Osteoblast (primary cell): ENCODE measurements around the gene CDS1. TPM values are rescaled to one million over a fixed set of nuclear protein-coding genes. Genes with fewer than 3 reads are reported as not detected.

Experiments used
- DNase-seq: peaks from one replicate; pipeline ENCODE4 v3.0.0; 2011; ENCODE audit warnings: low spot score, mixed read lengths; ENCODE audit not compliant: insufficient read length; ENCODE audit errors: missing footprints
- H2AFZ ChIP-seq: 2 replicates; pipeline ENCODE4 v1.6.0; 2011; ENCODE audit warnings: mild to moderate bottlenecking, low read length
- H3K27ac ChIP-seq: 2 replicates; pipeline ENCODE4 v1.5.1; 2011; ENCODE audit warnings: mild to moderate bottlenecking, low read depth, low read length, moderate library complexity
- H3K27me3 ChIP-seq: 2 replicates; pipeline ENCODE4 v1.6.0; 2012; ENCODE audit warnings: mild to moderate bottlenecking, control low read depth, inconsistent platforms, low read length, moderate library complexity; ENCODE audit not compliant: insufficient read depth
- H3K36me3 ChIP-seq: 2 replicates; pipeline ENCODE4 v1.5.1; 2011; ENCODE audit warnings: mild to moderate bottlenecking, low read length, control low read depth, moderate library complexity; ENCODE audit not compliant: insufficient read depth
- H3K4me1 ChIP-seq: 2 replicates; pipeline ENCODE4 v1.5.1; 2011; ENCODE audit warnings: mild to moderate bottlenecking, low read length, control low read depth, moderate library complexity; ENCODE audit not compliant: insufficient read depth
- H3K4me2 ChIP-seq: 2 replicates; pipeline ENCODE4 v1.6.0; 2011; ENCODE audit warnings: mild to moderate bottlenecking, low read length; ENCODE audit not compliant: insufficient read depth
- H3K4me3 ChIP-seq: fragments of 200-600 bp; sonication (generic); 3 replicates; pipeline ENCODE4 v1.5.1; 2012; ENCODE audit warnings: mild to moderate bottlenecking, low read length, inconsistent platforms; ENCODE audit not compliant: insufficient read depth
- H3K79me2 ChIP-seq: 2 replicates; pipeline ENCODE4 v1.6.0; 2012; ENCODE audit warnings: mild to moderate bottlenecking, low read length, control low read depth, inconsistent platforms; ENCODE audit not compliant: insufficient read depth
- H3K9me3 ChIP-seq: 2 replicates; pipeline ENCODE4 v1.5.1; 2011; ENCODE audit warnings: low read depth, low read length, control low read depth
- H4K20me1 ChIP-seq: 2 replicates; pipeline ENCODE4 v1.6.0; 2012; ENCODE audit warnings: mild to moderate bottlenecking, low read length, control low read depth; ENCODE audit not compliant: insufficient read depth
- total RNA-seq: library from RNA; depleted of rRNA; stranded (reverse); fragments of >200 nt; gene quantifications from 2 replicates; pipeline ENCODE4 v1.2.3, GENCODE V29; 2012
- TF ChIP-seq, protein P1 (sequence below): IDR thresholded peaks from 2 replicates; pipeline ENCODE4 v1.5.1; 2011; ENCODE audit warnings: mild to moderate bottlenecking, low read depth, low read length, moderate library complexity; ENCODE audit errors: extremely low read depth

Gene CDS1
- total RNA-seq, 1 donor, result under 0.01 TPM

DNA sequence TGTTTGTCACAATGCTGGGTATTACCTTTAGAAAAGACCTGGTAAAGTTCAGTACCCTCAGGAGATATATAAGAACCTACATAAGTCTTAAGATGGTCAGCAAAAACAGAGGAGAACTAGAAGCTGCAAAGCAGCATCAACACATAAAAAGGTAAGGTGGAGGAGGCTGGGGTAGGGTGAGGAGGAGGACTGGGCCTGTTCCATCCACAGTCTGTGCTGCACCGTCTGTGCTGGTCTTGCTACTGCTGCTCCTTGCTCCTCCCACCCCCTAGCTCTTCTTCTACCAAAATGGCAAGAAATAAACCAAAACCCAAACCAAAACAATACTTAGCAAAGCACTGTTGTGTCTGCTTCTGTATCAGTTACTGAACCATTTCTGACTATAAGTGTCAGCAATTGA, 102.2 kb downstream of the CDS1 start:
- Histone ChIP-seq H3K9me3 (no peaks in the 10 kb centered on the region), H3K4me1 (peaks cover 17% of the 10 kb centered on the region), H3K27me3 (no peaks in the 10 kb centered on the region), H3K4me3 (no peak overlapping the region), H4K20me1 (no peaks in the 10 kb centered on the region), H2AFZ (no peak overlapping the region), H3K27ac (no peak overlapping the region), H3K36me3 (peaks cover 59% of the 10 kb centered on the region), H3K79me2 (no peaks in the 10 kb centered on the region), H3K4me2 (no peak overlapping the region)
- DNase-seq, result no peak
- TF ChIP-seq, protein P1, sequence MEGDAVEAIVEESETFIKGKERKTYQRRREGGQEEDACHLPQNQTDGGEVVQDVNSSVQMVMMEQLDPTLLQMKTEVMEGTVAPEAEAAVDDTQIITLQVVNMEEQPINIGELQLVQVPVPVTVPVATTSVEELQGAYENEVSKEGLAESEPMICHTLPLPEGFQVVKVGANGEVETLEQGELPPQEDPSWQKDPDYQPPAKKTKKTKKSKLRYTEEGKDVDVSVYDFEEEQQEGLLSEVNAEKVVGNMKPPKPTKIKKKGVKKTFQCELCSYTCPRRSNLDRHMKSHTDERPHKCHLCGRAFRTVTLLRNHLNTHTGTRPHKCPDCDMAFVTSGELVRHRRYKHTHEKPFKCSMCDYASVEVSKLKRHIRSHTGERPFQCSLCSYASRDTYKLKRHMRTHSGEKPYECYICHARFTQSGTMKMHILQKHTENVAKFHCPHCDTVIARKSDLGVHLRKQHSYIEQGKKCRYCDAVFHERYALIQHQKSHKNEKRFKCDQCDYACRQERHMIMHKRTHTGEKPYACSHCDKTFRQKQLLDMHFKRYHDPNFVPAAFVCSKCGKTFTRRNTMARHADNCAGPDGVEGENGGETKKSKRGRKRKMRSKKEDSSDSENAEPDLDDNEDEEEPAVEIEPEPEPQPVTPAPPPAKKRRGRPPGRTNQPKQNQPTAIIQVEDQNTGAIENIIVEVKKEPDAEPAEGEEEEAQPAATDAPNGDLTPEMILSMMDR, result no peak

DNA sequence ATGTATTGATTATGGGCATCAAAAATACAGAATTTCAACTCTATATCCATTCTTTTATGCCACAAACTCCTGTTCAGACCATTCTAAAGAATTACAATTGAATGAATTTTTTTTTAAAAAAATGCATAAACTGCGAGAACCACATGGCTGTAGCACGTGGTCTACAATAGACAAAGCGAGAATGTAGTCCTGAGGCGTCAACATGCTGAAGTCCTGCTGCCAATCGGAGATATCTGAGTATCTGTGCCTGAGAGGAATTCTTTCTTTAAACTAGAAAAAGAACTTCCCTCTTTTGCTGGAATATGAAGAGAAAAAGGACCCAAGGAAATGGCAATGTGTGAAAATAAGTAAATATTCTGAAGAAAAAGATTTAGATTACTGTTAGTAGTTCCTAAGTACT, 105.7 kb downstream of the CDS1 start:
- no peak overlapping the region for H2AFZ ChIP-seq
- H3K4me2 ChIP-seq, result no peak overlapping the region
- H3K27ac ChIP-seq, result no peak overlapping the region
- peaks cover 39% of the 10 kb centered on the region for H3K36me3 ChIP-seq
- no peaks in the 10 kb centered on the region for H3K27me3 ChIP-seq
- no peak for DNase-seq
- H3K4me1 ChIP-seq, result peaks cover 34% of the 10 kb centered on the region
- no peaks in the 10 kb centered on the region for H4K20me1 ChIP-seq
- TF ChIP-seq, protein P1, result no peak
- H3K4me3 ChIP-seq, result no peak overlapping the region
- no peaks in the 10 kb centered on the region for H3K9me3 ChIP-seq
- H3K79me2 ChIP-seq, result no peaks in the 10 kb centered on the region

GRCh38 chr4:84689197-84689596, 106.3 kb downstream of the CDS1 start:
- no peaks in the 10 kb centered on the region for H3K79me2 ChIP-seq
- H3K9me3 ChIP-seq, result no peaks in the 10 kb centered on the region
- H3K4me1 ChIP-seq, result peaks cover 34% of the 10 kb centered on the region
- TF ChIP-seq, protein P1, result no peak
- no peak overlapping the region for H2AFZ ChIP-seq
- no peaks in the 10 kb centered on the region for H4K20me1 ChIP-seq
- peaks cover 34% of the 10 kb centered on the region for H3K36me3 ChIP-seq
- H3K27ac ChIP-seq, result no peak overlapping the region
- H3K4me2 ChIP-seq, result no peak overlapping the region
- DNase-seq, result no peak
- H3K27me3 ChIP-seq, result no peaks in the 10 kb centered on the region
- H3K4me3 ChIP-seq, result no peak overlapping the region

DNA sequence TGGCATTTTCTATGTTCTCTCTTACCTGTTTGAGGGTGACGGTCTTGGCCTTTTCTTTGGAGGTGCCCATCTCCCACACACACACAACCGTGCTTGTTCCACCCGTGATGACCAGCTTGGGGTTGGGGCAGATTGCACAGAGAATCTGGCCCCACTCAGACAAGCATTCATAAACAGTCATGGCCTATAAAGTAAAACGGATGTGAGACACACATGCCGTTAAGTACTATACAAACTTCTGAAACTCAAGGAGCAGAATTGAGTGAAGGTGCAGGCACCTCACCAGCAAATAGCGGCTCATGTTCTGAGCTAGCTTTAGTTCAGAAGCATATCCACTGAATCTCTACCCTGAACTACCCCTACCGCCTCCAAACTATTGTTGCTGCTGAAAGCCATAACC, 107.6 kb downstream of the CDS1 start:
- Histone ChIP-seq H3K4me2 (peak overlapping the region; percentile 77), H4K20me1 (no peaks in the 10 kb centered on the region), H3K79me2 (no peaks in the 10 kb centered on the region), H3K27me3 (no peaks in the 10 kb centered on the region), H2AFZ (no peak overlapping the region), H3K9me3 (no peaks in the 10 kb centered on the region), H3K4me1 (peaks cover 34% of the 10 kb centered on the region), H3K27ac (peak overlapping the region; percentile 55), H3K4me3 (peak overlapping the region; percentile 39), H3K36me3 (peaks cover 41% of the 10 kb centered on the region)
- DNase-seq, result no peak
- TF ChIP-seq, protein P1, result no peak
